Esophagus muscularis mucosa (tissue), 3 donors: ENCODE measurements around the gene ACACA.

Source experiments
- CTCF ChIP-seq, 3 experiments: fragments of 200-600 bp in 2 of 3; fragments of 450-650 bp in 1 of 3; sonication (generic) in 2 of 3; IDR thresholded peaks; one replicate each; pipeline ENCODE4 v1.5.1; 2017 to 2019; ENCODE audit warnings: antibody characterized with exemption in 3 of 3, mild to moderate bottlenecking in 2 of 3, moderate library complexity in 1 of 3
- POLR2A ChIP-seq: fragments of 450-650 bp; IDR thresholded peaks from one replicate; pipeline ENCODE4 v1.6.1; 2017; ENCODE audit warnings: antibody characterized with exemption, moderate library complexity, mild to moderate bottlenecking, low read depth

GRCh38 chr17:37284191-37284590 lies 122.4 kb downstream of the ACACA start:
- no peak for TF ChIP-seq POLR2A
- TF ChIP-seq CTCF (IDR thresholded peaks at IDR 0.05) = no peak
